HepG2 (cell line): ENCODE data around the gene METTL14. TPM values are rescaled to one million over a fixed set of nuclear protein-coding genes. Genes with fewer than 3 reads are reported as not detected.

ENCODE experiments used
- BHLHE40 ChIP-seq: IDR thresholded peaks from 2 replicates; pipeline ENCODE4 v1.6.1; 2011; ENCODE audit warnings: low read length, improper control_type of control experiment
- HNRNPL ChIP-seq: fragments of 200-400 bp; formaldehyde crosslinking; IDR thresholded peaks from 2 replicates; pipeline ENCODE4 v1.6.1; 2017; ENCODE audit warnings: mild to moderate bottlenecking, low read depth, low read length
- PHF20 ChIP-seq: sonication (generic); formaldehyde crosslinking; IDR thresholded peaks from 2 replicates; pipeline ENCODE4 v1.5.0; 2020; ENCODE audit warnings: mild to moderate bottlenecking, missing genetic modification reagents
- PPARG ChIP-seq: conservative IDR thresholded peaks from 2 replicates; pipeline ENCODE4 v1.6.1; 2016; ENCODE audit warnings: missing biosample characterization, missing genetic modification reagents
- RCOR2 ChIP-seq: IDR thresholded peaks from 2 replicates; pipeline ENCODE4 v1.6.1; 2016; ENCODE audit warnings: missing biosample characterization, missing genetic modification reagents
- REXO4 ChIP-seq: sonication (generic); formaldehyde crosslinking; IDR thresholded peaks from 2 replicates; pipeline ENCODE4 v1.8.0; 2022; ENCODE audit warnings: missing genetic modification reagents, mild to moderate bottlenecking, borderline replicate concordance
- TFDP1 ChIP-seq: IDR thresholded peaks from 2 replicates; pipeline ENCODE4 v1.6.1; 2016; ENCODE audit warnings: missing compliant biosample characterization, missing genetic modification reagents, borderline replicate concordance
- ZC3H4 ChIP-seq: sonication (generic); formaldehyde crosslinking; IDR thresholded peaks from 2 replicates; pipeline ENCODE4 v1.4.0; 2020; ENCODE audit warnings: missing genetic modification reagents, borderline replicate concordance
- ZFP36 ChIP-seq: fragments of 150-350 bp; IDR thresholded peaks from 2 replicates; pipeline ENCODE4 v1.6.1; 2018; ENCODE audit warnings: borderline replicate concordance, low read length, low read depth; ENCODE audit not compliant: partially characterized antibody
- ZFP41 ChIP-seq: sonication (generic); formaldehyde crosslinking; IDR thresholded peaks from 2 replicates; pipeline ENCODE4 v1.4.0; 2020; ENCODE audit warnings: mild to moderate bottlenecking, missing genetic modification reagents, borderline replicate concordance
- ZNF282 ChIP-seq: fragments of 450-650 bp; IDR thresholded peaks from 2 replicates; pipeline ENCODE4 v1.6.1; 2018; ENCODE audit not compliant: partially characterized antibody
- ZNF292 ChIP-seq: sonication (generic); formaldehyde crosslinking; IDR thresholded peaks from 2 replicates; pipeline ENCODE4 v1.8.1; 2022; ENCODE audit warnings: mild to moderate bottlenecking, low read depth, missing genetic modification reagents, borderline replicate concordance
- ZNF318 ChIP-seq: sonication (generic); formaldehyde crosslinking; IDR thresholded peaks from 2 replicates; pipeline ENCODE4 v1.4.0; 2020; ENCODE audit warnings: mild to moderate bottlenecking, missing genetic modification reagents
- ZNF484 ChIP-seq: sonication (generic); formaldehyde crosslinking; IDR thresholded peaks from 2 replicates; pipeline ENCODE4 v1.5.1; 2020; ENCODE audit warnings: mild to moderate bottlenecking, low read depth, missing genetic modification reagents, borderline replicate concordance
- ZNF530 ChIP-seq: sonication (generic); formaldehyde crosslinking; IDR thresholded peaks from 2 replicates; pipeline ENCODE4 v1.5.0; 2020; ENCODE audit warnings: low read depth, mild to moderate bottlenecking, missing genetic modification reagents
- ZNF629 ChIP-seq: sonication (generic); formaldehyde crosslinking; conservative IDR thresholded peaks from 2 replicates; pipeline ENCODE4 v1.5.0; 2020; ENCODE audit warnings: missing genetic modification reagents
- ZNF766 ChIP-seq: sonication (generic); formaldehyde crosslinking; IDR thresholded peaks from 2 replicates; pipeline ENCODE4 v1.5.0; 2020; ENCODE audit warnings: missing genetic modification reagents, borderline replicate concordance
- ZSCAN12 ChIP-seq: sonication (generic); formaldehyde crosslinking; IDR thresholded peaks from 2 replicates; pipeline ENCODE4 v1.9.0; 2021; ENCODE audit warnings: mild to moderate bottlenecking, missing genetic modification reagents
- polyA plus RNA-seq, 8 experiments: library from polyadenylated mRNA; depleted of rRNA in 3 of 8; stranded (reverse) in 7 of 8; unstranded in 1 of 8; fragments of >200 nt; fragmentation: Illumina TruSeq in 4 of 8; extraction: Trizol in 4 of 8; gene quantifications; 2 replicates each; pipeline versions ENCODE4 v1.2.1 to v1.2.3, GENCODE V29; 2011 to 2016; ENCODE audit warnings: low read depth in 4 of 8, missing spikeins in 1 of 8, mixed read lengths in 1 of 8; ENCODE audit not compliant: insufficient read depth in 1 of 8
- total RNA-seq, 5 experiments: library from RNA; depleted of rRNA; stranded (reverse); fragments of >200 nt; fragmentation: Illumina TruSeq; extraction: Trizol; gene quantifications; 2 replicates each; pipeline ENCODE4 v1.2.3, GENCODE V29; 2016; ENCODE audit warnings: low read depth in 1 of 5
- TF ChIP-seq, protein P1 (sequence below): sonication (generic); formaldehyde crosslinking; IDR thresholded peaks from 2 replicates; pipeline ENCODE4 v1.4.0; 2020; ENCODE audit warnings: missing genetic modification reagents

METTL14 gene
- total and polyA plus RNA-seq, 2 of the 13 experiments (the other 11 are each of a cell fraction or from before 2014, with no cell fraction given): 11.6 to 44.9 TPM

GRCh38 chr4:118684873-118685811 lies at the start of gene METTL14 (continued):
- TF ChIP-seq ZNF292 (no peak), BHLHE40 (no peak), ZC3H4 (no peak), HNRNPL (no peak), ZSCAN12 (no peak), RCOR2 (CRISPR knock-in tag) (peak; percentile 97), ZNF318 (no peak), ZNF484 (no peak), ZFP36 (no peak), ZNF530 (CRISPR knock-in tag) (no peak), PHF20 (peak; percentile 96), PPARG (CRISPR knock-in tag) (no peak), ZNF629 (peak; percentile 100), ZNF282 (no peak), ZNF766 (CRISPR knock-in tag) (peak; percentile 89; the same call in 1 of the 2 replicates), ZFP41 (CRISPR knock-in tag) (no peak), REXO4 (no peak), TFDP1 (CRISPR knock-in tag) (no peak; the same call in 1 of the 2 replicates)
- TF ChIP-seq, protein P1, sequence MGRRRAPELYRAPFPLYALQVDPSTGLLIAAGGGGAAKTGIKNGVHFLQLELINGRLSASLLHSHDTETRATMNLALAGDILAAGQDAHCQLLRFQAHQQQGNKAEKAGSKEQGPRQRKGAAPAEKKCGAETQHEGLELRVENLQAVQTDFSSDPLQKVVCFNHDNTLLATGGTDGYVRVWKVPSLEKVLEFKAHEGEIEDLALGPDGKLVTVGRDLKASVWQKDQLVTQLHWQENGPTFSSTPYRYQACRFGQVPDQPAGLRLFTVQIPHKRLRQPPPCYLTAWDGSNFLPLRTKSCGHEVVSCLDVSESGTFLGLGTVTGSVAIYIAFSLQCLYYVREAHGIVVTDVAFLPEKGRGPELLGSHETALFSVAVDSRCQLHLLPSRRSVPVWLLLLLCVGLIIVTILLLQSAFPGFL (CRISPR knock-in tag): no peak
